C4-2B (cell line): ENCODE results near the gene NME1.

Source experiments
- CTCF ChIP-seq: fragments of 450-650 bp; conservative IDR thresholded peaks from 2 replicates; pipeline ENCODE4 v1.5.1; 2017; ENCODE audit warnings: mild to moderate bottlenecking
- ZFX ChIP-seq: fragments of 450-650 bp; IDR thresholded peaks from 2 replicates; pipeline ENCODE4 v1.6.1; 2017

- TF ChIP-seq CTCF: no peak
- TF ChIP-seq ZFX: no peak
These were observed 31.5 kb upstream of the NME1 start for GRCh38 chr17:51121620-51122472.
